Keratinocyte (primary cell): ENCODE results near the gene TUBGCP3.

Source experiments
- EZH2 ChIP-seq: IDR thresholded peaks from one replicate; pipeline ENCODE4 v1.6.1; 2012; ENCODE audit warnings: inconsistent platforms, mild to moderate bottlenecking, low read length, moderate library complexity
- TF ChIP-seq, protein P1 (sequence below), 3 experiments: IDR thresholded peaks in 1 of 3; conservative IDR thresholded peaks in 1 of 3; optimal IDR thresholded peaks in 1 of 3; 2 replicates in 2 of 3; 3 replicates in 1 of 3; pipeline versions ENCODE3 to v1.5.1; 2011; ENCODE audit warnings: low read length in 3 of 3, mild to moderate bottlenecking in 3 of 3, moderate library complexity in 2 of 3, control low read depth in 1 of 3, inconsistent platforms in 1 of 3; ENCODE audit not compliant: insufficient read depth in 2 of 3; ENCODE audit errors: extremely low read depth in 1 of 3

GRCh38 chr13:112530861-112531260, 57.1 kb downstream of the TUBGCP3 start:
- TF ChIP-seq EZH2: no peak
- TF ChIP-seq, protein P1, sequence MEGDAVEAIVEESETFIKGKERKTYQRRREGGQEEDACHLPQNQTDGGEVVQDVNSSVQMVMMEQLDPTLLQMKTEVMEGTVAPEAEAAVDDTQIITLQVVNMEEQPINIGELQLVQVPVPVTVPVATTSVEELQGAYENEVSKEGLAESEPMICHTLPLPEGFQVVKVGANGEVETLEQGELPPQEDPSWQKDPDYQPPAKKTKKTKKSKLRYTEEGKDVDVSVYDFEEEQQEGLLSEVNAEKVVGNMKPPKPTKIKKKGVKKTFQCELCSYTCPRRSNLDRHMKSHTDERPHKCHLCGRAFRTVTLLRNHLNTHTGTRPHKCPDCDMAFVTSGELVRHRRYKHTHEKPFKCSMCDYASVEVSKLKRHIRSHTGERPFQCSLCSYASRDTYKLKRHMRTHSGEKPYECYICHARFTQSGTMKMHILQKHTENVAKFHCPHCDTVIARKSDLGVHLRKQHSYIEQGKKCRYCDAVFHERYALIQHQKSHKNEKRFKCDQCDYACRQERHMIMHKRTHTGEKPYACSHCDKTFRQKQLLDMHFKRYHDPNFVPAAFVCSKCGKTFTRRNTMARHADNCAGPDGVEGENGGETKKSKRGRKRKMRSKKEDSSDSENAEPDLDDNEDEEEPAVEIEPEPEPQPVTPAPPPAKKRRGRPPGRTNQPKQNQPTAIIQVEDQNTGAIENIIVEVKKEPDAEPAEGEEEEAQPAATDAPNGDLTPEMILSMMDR (optimal IDR thresholded peaks at IDR 0.05 in 1 of 3, IDR thresholded peaks at IDR 0.05 in 1 of 3, conservative IDR thresholded peaks at IDR 0.05 in 1 of 3; ENCODE audit: extremely low read depth in 1 of 3, insufficient read depth in 2 of 3, low read length in 3 of 3): no peak
